Measurements from ENCODE around the gene GARIN5B. TPM values are rescaled to one million over a fixed set of nuclear protein-coding genes. Genes with fewer than 3 reads are reported as not detected.
A peak's percentile ranks its signal among the peaks of the same experiment; 100 is the strongest.

GARIN5B gene
- total and polyA plus RNA-seq, 12 donors, result not detected

GRCh38 chr19:55369653-55370304 is 6.7 kb upstream of the GARIN5B start:
- H3K4me1 ChIP-seq (replicated peaks in 1 of 2), result peaks cover 0 to 6% of the 10 kb centered on the region in 2 donors
- H3K36me3 ChIP-seq (replicated peaks in 1 of 2), result no peaks in the 10 kb centered on the region
- peak in 1 of 7 donors; percentile 40 for DNase-seq
- no peak for TF ChIP-seq CTCF (IDR thresholded peaks at IDR 0.05)
- no peak for TF ChIP-seq POLR2A (IDR thresholded peaks at IDR 0.05)
- WGBS, 4 donors, result 1 to 6% (median 1%) methylated on average over 11 to 54 of the region's 59 CpGs
- H3K4me3 ChIP-seq, result peak overlapping the region in 1 of 4 donors; percentile 25
- peaks cover 52% of the 10 kb centered on the region for H3K27me3 ChIP-seq
- H3K9me3 ChIP-seq (replicated peaks in 1 of 3), result no peaks in the 10 kb centered on the region
- intact Hi-C loops (cut with DNase I), result no loop called here
- no peak overlapping the region for H3K27ac ChIP-seq

GRCh38 chr19:55368701-55369563 is 5.9 kb upstream of the GARIN5B start:
- intact Hi-C loops (cut with DNase I), result no loop called here
- Histone ChIP-seq H3K27ac (no peak overlapping the region), H3K9me3 (replicated peaks in 1 of 3) (no peaks in the 10 kb centered on the region), H3K4me1 (replicated peaks in 1 of 2) (peaks cover 0 to 6% of the 10 kb centered on the region in 2 donors), H3K27me3 (peaks cover 49% of the 10 kb centered on the region), H3K36me3 (replicated peaks in 1 of 2) (no peaks in the 10 kb centered on the region), H3K4me3 (no peak overlapping the region)
- WGBS, 4 donors, result 5 to 57% (median 23%) methylated on average over 4 to 53 of the region's 54 CpGs
- DNase-seq, result no peak
- no peak for TF ChIP-seq CTCF (IDR thresholded peaks at IDR 0.05)
- no peak for TF ChIP-seq POLR2A (IDR thresholded peaks at IDR 0.05)

GRCh38 chr19:55368106-55368505 is 5.0 kb upstream of the GARIN5B start:
- Histone ChIP-seq H3K4me1 (replicated peaks in 1 of 2) (peaks cover 0 to 6% of the 10 kb centered on the region in 2 donors), H3K27ac (no peak overlapping the region), H3K36me3 (replicated peaks in 1 of 2) (no peaks in the 10 kb centered on the region), H3K27me3 (peaks cover 48% of the 10 kb centered on the region), H3K9me3 (replicated peaks in 1 of 3) (no peaks in the 10 kb centered on the region), H3K4me3 (no peak overlapping the region)
- WGBS, 4 donors, result 80 to 87% (median 85%) methylated on average over 2 to 16 of the region's 16 CpGs
- TF ChIP-seq CTCF (IDR thresholded peaks at IDR 0.05) (no peak), POLR2A (IDR thresholded peaks at IDR 0.05) (no peak)
- no peak for DNase-seq
- intact Hi-C loops (cut with DNase I), result no loop called here

- no peak overlapping the region for H3K4me3 ChIP-seq
- H3K4me1 ChIP-seq (replicated peaks in 1 of 2), result peaks cover 0 to 6% of the 10 kb centered on the region in 2 donors
- no peak for TF ChIP-seq POLR2A (IDR thresholded peaks at IDR 0.05)
- TF ChIP-seq CTCF (IDR thresholded peaks at IDR 0.05), result no peak
- WGBS, 4 donors, result 59 to 94% (median 86%) methylated on average over 3 of the region's 3 CpGs
- H3K9me3 ChIP-seq (replicated peaks in 1 of 3), result no peaks in the 10 kb centered on the region
- intact Hi-C loops (cut with DNase I), result no loop called here
- H3K36me3 ChIP-seq (replicated peaks in 1 of 2), result no peaks in the 10 kb centered on the region
- H3K27ac ChIP-seq, result no peak overlapping the region
- peaks cover 36% of the 10 kb centered on the region for H3K27me3 ChIP-seq
- DNase-seq, result no peak
These were observed 3.7 kb upstream of the GARIN5B start for GRCh38 chr19:55366790-55367189.

All from adrenal gland (tissue), 12 donors.